Right cardiac atrium (tissue), 5 donors: ENCODE data around the gene CTDSPL. TPM values are rescaled to one million over a fixed set of nuclear protein-coding genes. Genes with fewer than 3 reads are reported as not detected.
A peak's percentile ranks its signal among the peaks of the same experiment; 100 is the strongest.

Experiments
- ATAC-seq, 2 donors: fragments of 200-7000 bp; cut with Tn5 transposase; one replicate each; pipeline versions ENCODE4 v1.8.0 to v1.9.1; 2020; ENCODE audit warnings: moderate library complexity in 2 of 2, mild to moderate bottlenecking in 1 of 2
- DNase-seq, 3 donors: peaks; one replicate each; pipeline ENCODE4 v3.0.0-alpha.2; 2020
- H3K27ac ChIP-seq: one replicate; pipeline ENCODE4 v1.5.1; 2013; ENCODE audit warnings: mild to moderate bottlenecking, low read length, control low read depth, moderate library complexity
- H3K27me3 ChIP-seq: one replicate; pipeline ENCODE4 v1.6.1; 2013; ENCODE audit not compliant: control insufficient read depth, insufficient read depth
- H3K4me1 ChIP-seq: one replicate; pipeline ENCODE4 v1.6.1; 2013; ENCODE audit warnings: low read length; ENCODE audit not compliant: control insufficient read depth, insufficient read depth
- H3K4me3 ChIP-seq: one replicate; pipeline ENCODE4 v1.5.1; 2013; ENCODE audit warnings: low read length, control low read depth
- H3K9me3 ChIP-seq: one replicate; pipeline ENCODE4 v1.6.1; 2013; ENCODE audit warnings: low read length; ENCODE audit not compliant: control insufficient read depth
- WGBS: extraction: QIAGEN DNeasy Blood & Tissue Kit; methylation state at CpG from one replicate; pipeline ENCODE4 v1.1.7; 2013; 5-methylcytosine and 5-hydroxymethylcytosine counted together
- intact Hi-C, 4 donors: fragments of 100-400 bp; cut with DNase I; formaldehyde crosslinking; loops; one replicate each; pipeline versions ENCODE4 v1.11.0 to v1.14.0; 2022 to 2023
- polyA plus RNA-seq: library from polyadenylated mRNA; stranded (reverse); fragments of 200-250 nt; gene quantifications from one replicate; pipeline ENCODE4 v1.2.3, GENCODE V29; 2013
- total RNA-seq, 4 donors: library from RNA; stranded (reverse); fragmentation: NEBNext Ultra II Directional; extraction: Animal tissue kit (Norgen Biotek cat#: 25700); gene quantifications; one replicate each; pipeline ENCODE4 v1.2.1, GENCODE V29; 2021
- donor health status: healthy with polysubstance abuse.
- donor health status: DM: no; HTN: yes; CAD: no.
- donor health status: DM: no; HTN: no; CAD: no.
- donor health status: DM: no; HTN: yes; CAD: no; lungs with severe emphysema.
- donor health status: DM: yes; HTN: yes; CAD: no.

CTDSPL gene
- total and polyA plus RNA-seq, 5 donors = 13.6 to 50.9 (median 38.5) TPM

DNA sequence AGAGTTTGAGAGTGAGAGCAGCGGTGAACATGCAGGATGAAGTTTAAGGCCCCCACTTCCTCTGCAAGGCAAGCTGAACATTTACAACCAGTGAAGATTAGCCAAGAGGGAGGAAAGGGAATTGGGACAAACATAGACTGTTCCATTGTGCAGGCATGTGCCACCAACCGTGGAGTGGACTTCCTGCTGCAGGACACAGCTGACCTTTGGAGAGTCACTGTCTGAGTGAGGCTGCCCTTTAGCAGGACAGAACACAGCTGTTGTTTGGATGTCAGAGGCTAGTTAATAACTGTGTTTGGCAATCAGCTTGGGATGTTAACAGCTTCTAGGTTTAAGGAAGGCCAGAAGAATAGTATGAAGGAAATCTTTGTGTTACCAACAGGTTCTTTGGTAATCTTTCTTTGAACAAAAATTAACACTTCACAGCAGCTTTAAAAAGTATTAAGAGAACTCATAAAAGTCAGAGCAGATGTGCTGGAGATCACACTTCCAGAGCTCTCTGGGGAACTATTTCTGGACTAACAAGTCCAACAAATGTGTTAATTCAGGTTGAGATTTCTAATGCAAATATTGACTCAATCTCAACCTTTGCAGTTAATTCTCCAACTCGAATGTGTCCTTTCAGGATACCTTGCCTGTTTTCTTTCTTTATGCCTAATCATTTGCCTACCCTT lies 31.4 kb downstream of the CTDSPL start:
- Histone ChIP-seq H3K9me3 (no peaks in the 10 kb centered on the region), H3K27me3 (no peaks in the 10 kb centered on the region), H3K4me3 (no peak overlapping the region), H3K27ac (peak overlapping the region; percentile 6), H3K4me1 (peaks cover 18% of the 10 kb centered on the region)
- DNase-seq (peak; percentile 75 to 80 (median 76)), ATAC-seq (peak; percentile 94 to 97)
- 24% methylated on average over 3 of the region's 3 CpGs for WGBS
- intact Hi-C loops = no loop called here

DNA sequence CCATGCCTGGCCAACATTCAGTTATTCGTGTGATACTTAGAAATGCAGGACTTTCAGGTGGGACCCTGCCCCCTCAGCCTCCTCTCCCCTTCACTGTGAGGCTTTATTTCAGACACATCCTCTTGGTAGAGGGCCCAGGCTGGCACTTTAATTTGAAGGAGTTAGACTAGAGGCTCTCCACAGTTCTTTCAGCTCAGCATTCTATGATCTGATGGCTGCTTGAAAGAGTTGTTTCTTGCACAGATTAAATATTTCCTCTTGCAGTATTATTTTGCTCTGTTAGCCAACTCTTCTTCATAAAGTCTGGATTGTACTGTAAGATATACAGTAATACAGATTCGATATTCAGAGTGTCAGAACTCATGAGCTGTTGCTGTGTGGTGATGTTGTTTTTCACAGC lies 35.1 kb downstream of the CTDSPL start:
- Histone ChIP-seq H3K27ac (no peak overlapping the region), H3K9me3 (no peaks in the 10 kb centered on the region), H3K27me3 (no peaks in the 10 kb centered on the region), H3K4me3 (no peak overlapping the region), H3K4me1 (peaks cover 21% of the 10 kb centered on the region)
- 49% methylated on average over 2 of the region's 2 CpGs for WGBS
- DNase-seq = no peak
- intact Hi-C loops = no loop called here
- ATAC-seq = no peak

DNA sequence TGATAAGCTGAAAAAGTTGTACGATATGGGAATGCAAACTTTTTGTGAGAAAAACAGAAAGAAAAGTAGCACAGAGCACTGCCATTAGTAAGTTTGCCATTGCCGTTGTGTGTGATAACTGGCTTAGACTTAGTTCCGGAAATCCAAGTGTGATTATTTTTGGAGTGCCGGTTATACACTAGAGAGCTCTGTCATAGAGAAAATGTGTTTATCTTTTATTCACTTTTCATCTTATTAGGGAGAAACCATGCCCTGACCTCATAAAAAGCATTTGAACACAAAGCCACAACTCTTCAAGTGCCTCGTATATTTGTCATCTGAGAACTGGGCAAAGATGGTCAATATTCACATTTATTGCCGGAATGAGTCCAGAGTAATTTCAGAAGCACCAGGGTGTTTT lies 36.1 kb downstream of the CTDSPL start:
- Histone ChIP-seq H3K4me1 (peaks cover 21% of the 10 kb centered on the region), H3K9me3 (no peaks in the 10 kb centered on the region), H3K27ac (no peak overlapping the region), H3K4me3 (no peak overlapping the region), H3K27me3 (no peaks in the 10 kb centered on the region)
- DNase-seq (no peak), ATAC-seq (peak; percentile 50 to 53)
- intact Hi-C loops = no loop called here
- 21% methylated on average over 6 of the region's 6 CpGs for WGBS

DNA sequence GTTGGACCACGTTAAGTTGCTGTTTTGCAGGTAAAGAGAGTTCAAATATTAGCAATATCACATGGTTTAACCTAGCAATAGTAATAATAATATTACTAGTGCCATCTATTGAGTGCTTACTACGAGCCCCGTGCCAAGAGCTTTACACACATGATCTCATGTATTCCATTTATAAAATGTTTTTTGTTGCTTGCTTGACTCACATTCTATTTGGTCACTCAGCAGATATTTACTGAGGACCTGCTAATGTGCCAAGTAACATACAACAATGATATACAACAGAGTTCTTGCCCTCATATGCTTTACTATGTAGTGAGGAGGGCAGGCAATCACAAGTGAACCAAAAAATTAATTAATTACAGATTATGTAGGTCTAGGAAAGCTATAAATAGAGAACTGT lies 36.7 kb downstream of the CTDSPL start:
- intact Hi-C loops = no loop called here

DNA sequence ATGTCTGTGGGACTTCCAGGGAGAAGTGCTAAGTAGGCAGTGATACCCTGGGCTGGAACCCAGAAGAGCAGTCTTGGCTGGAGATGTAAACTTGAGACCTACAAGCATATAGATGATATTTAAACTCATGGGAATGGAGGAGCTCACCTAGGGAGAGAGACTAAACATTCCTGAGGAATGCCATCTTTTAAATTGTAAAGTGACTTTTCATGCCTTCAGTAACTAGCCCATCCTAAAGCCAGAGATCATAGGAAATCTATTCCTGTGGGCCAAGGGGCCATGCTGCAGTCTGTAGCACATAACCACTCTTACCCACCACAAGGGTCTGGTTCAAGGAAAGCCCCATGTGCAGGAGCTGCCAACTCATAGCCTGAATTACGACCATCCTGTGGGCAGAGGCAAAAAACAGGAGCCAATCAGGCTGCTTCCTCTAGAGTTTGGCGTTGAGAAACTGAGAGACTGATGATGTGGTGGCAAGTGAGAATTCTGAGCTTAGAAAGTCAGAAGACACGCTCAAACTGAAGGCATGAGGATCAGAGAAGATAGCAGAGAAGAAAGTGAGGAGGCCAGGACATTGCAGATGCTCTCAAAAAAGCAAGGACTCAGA lies 37.5 kb downstream of the CTDSPL start:
- H3K9me3 ChIP-seq = no peaks in the 10 kb centered on the region
- H3K27me3 ChIP-seq = no peaks in the 10 kb centered on the region
- intact Hi-C loops = no loop called here
- DNase-seq = no peak
- no peak overlapping the region for H3K4me3 ChIP-seq
- H3K27ac ChIP-seq = no peak overlapping the region
- 81% methylated on average over 3 of the region's 3 CpGs for WGBS
- H3K4me1 ChIP-seq = peaks cover 29% of the 10 kb centered on the region
- no peak for ATAC-seq

More for the DNA sequence above, 36.7 kb downstream of the CTDSPL start:
- no peaks in the 10 kb centered on the region for H3K27me3 ChIP-seq
- H3K4me1 ChIP-seq = peaks cover 22% of the 10 kb centered on the region
- H3K27ac ChIP-seq = no peak overlapping the region
- 53% methylated on average over 3 of the region's 3 CpGs for WGBS
- H3K4me3 ChIP-seq = no peak overlapping the region
- DNase-seq (no peak), ATAC-seq (no peak)
- H3K9me3 ChIP-seq = no peaks in the 10 kb centered on the region

DNA sequence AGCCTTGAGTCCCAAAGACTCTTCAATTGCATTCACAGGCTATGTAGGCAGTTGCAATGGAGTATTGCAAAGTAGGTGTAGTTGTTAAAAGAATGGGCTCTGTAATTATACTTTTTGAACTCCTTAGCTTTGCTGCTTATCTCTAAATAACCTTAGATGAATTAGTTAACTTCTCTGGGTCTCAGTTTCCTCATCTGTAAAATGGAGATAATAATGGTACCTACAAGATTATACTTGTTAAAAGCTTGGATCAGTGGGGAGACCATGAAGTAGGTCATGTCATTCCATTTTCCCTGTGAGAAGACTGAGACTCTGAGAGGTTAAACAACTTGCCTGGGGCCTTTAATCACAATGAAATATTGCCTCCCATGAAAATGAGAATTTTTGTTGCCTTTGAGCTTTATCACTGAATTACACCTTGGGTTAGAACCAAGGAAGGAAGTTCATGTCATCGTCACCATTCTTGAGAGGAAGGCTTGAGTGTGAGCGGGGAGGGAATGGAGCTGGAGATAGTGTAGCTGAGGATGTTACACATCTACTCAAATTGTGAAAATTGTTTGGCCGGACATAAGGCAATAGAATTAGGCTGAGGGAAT lies 38.1 kb downstream of the CTDSPL start:
- Histone ChIP-seq H3K9me3 (no peaks in the 10 kb centered on the region), H3K4me3 (no peak overlapping the region), H3K27me3 (no peaks in the 10 kb centered on the region), H3K27ac (no peak overlapping the region), H3K4me1 (peaks cover 32% of the 10 kb centered on the region)
- intact Hi-C loops = loop anchor here in 1 of 4 donors (5.0 kb wide), 1 partner anchor 37 kb away; no protein-coding TSS in a partner anchor
- 63% methylated on average over 3 of the region's 3 CpGs for WGBS
- DNase-seq = no peak
- ATAC-seq = no peak

DNA sequence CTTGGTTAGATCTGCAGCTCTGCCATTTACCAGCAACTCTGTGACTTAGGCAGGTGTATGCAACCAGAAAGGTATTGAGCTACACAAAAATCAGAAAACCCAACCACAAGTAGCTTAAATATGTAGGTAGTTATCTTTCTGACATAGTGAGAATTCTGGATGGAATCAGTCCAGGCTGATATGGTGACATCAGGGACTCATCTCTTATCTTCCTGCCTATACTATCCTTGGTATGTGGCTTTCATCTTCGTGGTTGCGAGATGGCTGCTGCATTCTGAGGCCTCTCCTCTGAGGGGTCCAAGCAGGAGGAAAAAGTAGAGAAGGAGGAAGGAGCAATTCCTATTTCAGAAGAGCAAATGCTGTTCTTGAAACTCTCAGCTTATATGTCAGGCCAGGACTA lies 40.0 kb downstream of the CTDSPL start:
- intact Hi-C loops = loop anchor here in 1 of 4 donors (5.0 kb wide), 1 partner anchor 36 kb away; no protein-coding TSS in a partner anchor
- DNase-seq (no peak), ATAC-seq (no peak)
- Histone ChIP-seq H3K4me3 (no peak overlapping the region), H3K9me3 (no peaks in the 10 kb centered on the region), H3K4me1 (peaks cover 39% of the 10 kb centered on the region), H3K27ac (no peak overlapping the region), H3K27me3 (no peaks in the 10 kb centered on the region)
- WGBS = 74% methylated on average over 2 of the region's 2 CpGs

DNA sequence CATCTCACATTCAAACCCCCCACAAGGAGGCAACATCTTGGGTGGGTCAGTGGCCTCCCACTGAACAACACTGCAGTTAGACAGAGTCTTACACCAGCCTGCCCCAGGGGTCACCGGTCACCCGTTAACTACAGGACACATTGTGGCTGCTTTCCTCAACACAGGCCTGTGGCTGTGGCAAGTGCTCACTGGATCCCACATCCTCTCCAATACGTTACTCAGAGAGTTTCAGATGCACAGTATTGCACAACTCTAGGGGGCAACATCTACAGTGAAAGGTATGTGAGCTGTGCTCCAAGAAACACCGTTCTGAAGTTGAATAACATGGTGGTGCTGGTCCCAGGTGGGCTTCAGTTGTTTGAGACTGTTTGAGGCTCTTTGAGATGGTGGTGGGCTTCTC lies 41.0 kb downstream of the CTDSPL start:
- no peak overlapping the region for H3K27ac ChIP-seq
- DNase-seq = no peak
- WGBS = 88% methylated on average over 4 of the region's 4 CpGs
- no peak for ATAC-seq
- intact Hi-C loops = loop anchor here in 1 of 4 donors (5.0 kb wide), 1 partner anchor 35 kb away; no protein-coding TSS in a partner anchor
- peaks cover 41% of the 10 kb centered on the region for H3K4me1 ChIP-seq
- H3K4me3 ChIP-seq = no peak overlapping the region
- no peaks in the 10 kb centered on the region for H3K27me3 ChIP-seq
- no peaks in the 10 kb centered on the region for H3K9me3 ChIP-seq

DNA sequence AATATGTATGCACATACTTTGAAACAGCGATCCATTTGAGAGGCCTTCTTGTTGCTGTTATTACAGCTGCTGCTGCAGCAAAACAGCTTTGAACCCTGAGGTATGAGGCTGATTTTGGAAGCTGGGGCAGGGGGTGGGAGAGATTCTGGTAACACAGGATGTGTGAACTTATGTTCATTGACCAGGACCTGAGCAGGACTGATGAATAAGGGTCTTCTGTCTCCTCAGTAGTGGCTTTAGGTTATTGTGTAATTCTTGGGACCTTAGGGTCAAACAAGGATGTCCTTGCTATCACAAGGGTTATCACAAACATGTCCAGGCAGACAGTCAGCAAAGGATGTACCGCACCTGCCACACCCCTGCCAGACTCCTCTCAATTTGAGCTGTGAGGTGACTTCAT lies 41.6 kb downstream of the CTDSPL start:
- Histone ChIP-seq H3K27me3 (no peaks in the 10 kb centered on the region), H3K4me1 (peaks cover 41% of the 10 kb centered on the region), H3K9me3 (no peaks in the 10 kb centered on the region), H3K4me3 (no peak overlapping the region), H3K27ac (no peak overlapping the region)
- no peak for DNase-seq
- ATAC-seq = no peak
- WGBS = 93% methylated on average over 2 of the region's 2 CpGs
- intact Hi-C loops = loop anchor here in 1 of 4 donors (5.0 kb wide), 1 partner anchor 34 kb away; no protein-coding TSS in a partner anchor

DNA sequence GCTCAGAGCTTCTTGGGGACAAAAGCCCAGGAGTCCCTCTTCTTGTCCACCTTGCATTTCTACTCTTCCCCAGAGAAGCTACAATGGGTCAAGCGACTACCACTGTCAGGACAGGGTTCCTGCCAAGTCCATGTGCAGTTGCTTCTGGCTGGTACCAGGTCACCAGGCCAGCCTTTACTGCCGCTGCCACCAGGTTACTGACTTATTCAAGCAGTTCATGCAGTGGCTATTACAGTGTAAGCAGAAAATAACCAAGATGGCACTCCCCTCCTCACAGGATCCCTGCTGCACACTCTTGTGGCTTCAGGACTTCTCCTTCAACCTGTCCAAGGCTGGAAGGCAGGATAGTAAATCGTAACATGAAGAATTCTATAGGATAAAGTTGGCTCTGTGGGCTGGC lies 42.1 kb downstream of the CTDSPL start:
- no peak overlapping the region for H3K27ac ChIP-seq
- H3K4me3 ChIP-seq = no peak overlapping the region
- no peaks in the 10 kb centered on the region for H3K9me3 ChIP-seq
- no peaks in the 10 kb centered on the region for H3K27me3 ChIP-seq
- H3K4me1 ChIP-seq = peaks cover 40% of the 10 kb centered on the region
- no peak for DNase-seq
- 95% methylated on average over 3 of the region's 3 CpGs for WGBS
- no peak for ATAC-seq
- intact Hi-C loops = loop anchor here in 1 of 4 donors (5.0 kb wide), 1 partner anchor 34 kb away; no protein-coding TSS in a partner anchor

DNA sequence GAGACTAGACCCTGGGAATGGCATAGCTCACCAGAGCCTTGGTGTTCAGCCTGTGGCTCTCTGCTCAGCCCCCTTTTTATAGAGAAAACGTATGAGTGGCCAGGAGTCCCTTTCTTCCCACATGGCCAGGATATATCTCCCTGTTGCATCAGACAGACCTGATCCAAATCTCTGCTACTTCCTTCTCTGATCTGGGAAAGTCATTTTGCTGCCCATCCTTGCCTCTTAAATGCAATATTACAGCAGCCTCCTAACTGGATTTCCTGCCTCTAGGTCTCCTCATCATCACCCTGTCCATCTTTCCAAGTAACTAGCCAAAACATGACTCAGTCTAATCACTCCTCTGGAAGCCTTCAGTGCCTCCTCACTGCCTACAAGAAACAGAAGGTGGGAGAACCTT lies 42.9 kb downstream of the CTDSPL start:
- 30% methylated on average over 1 of the region's 1 CpG for WGBS
- Histone ChIP-seq H3K4me1 (peaks cover 40% of the 10 kb centered on the region), H3K27me3 (no peaks in the 10 kb centered on the region), H3K27ac (no peak overlapping the region), H3K4me3 (no peak overlapping the region), H3K9me3 (no peaks in the 10 kb centered on the region)
- intact Hi-C loops = loop anchor here in 1 of 4 donors (5.0 kb wide), 1 partner anchor 33 kb away; no protein-coding TSS in a partner anchor
- ATAC-seq (no peak), DNase-seq (no peak)
